Regular cardiac myocyte (primary cell): ENCODE data around the gene DDX23. TPM values are rescaled to one million over a fixed set of nuclear protein-coding genes. Genes with fewer than 3 reads are reported as not detected.

Experiments
- total RNA-seq: library from RNA; depleted of rRNA; stranded (reverse); fragments of >200 nt; gene quantifications from 2 replicates; pipeline ENCODE4 v1.2.3, GENCODE V29; 2014

The DDX23 gene
- 76.7 and 104 TPM in 2 replicates for total RNA-seq

DNA sequence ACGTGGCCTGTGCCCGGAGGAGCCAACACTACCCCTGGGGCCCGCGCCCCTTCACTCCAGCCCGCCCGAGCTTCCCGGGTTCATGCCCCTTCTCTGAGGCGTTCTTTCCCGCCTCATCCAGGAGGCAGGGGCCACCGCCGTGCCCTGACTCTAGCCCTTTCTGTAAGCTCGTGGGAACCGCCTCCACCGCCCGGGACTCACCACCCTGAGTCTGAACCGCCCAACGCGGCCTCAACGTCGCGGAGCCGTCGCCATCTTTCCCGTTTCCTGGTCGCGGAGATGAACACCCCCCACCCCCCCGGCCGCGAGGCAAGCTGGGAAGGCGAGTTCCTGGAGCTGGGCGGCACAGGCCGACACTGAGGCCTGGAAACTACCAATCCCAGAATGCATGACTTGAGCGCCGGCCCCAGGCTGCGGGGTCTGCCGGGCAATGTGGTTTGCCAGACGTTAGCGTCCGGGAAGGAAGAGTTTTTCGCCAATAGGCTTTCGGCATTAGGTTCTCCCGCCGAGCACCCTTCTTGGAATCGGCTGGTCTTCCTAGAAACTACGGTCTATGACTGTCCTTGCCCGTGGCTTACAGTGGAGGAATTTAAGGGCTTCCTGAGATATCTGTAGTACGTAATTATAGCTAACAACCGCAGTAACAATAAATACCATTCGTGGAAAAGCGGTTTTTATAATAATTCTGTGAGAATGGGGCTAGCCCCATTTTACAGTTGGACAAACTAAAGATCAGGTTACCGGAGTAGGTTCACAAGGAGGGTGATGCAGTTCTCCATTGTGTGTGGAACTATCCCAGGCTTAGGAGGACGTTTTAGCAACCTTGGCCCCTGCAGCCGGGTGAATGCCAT lies at the start of gene DDX23:
DDX23 (minus strand) TSS at position 281 of the 851 bp plus-strand sequence. CDS start 6,381 bp downstream, outside the sequence.

DNA sequence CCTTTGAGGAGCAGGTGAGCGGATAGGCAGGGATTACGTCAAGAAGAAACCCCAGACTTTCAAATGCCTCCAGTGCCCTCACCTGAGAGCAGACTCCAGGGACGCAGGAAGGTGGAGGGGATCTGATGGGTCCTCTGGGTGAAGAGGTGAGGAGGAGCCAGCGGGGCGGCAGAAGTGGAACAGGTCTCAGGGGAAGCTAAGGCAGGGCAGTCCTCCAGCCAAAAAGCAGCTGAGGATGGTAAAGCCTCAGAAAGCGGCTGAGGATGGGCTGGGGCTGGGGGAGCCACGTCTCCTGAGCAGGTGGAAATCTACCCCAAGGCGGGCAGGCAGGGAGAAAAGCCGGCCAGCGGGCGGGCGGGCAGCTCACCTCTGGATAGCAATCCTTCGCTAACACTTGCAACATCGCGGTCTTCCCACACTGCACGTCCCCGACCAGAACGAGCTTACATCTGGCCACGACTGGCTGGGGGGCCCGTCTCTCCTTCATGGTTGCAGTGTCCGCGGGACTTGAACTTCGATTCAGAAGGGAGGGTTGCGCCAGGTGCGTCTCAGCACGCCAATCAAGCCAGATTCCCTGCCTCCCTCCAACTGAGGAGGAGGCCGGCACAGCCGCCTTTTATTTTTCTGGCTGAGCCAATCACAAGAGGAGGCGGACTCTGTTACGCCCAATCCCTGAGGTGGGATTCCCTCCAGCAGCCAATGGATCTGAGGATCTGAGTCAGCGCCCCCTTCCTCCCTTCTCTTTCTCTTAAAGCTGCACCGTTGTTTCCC lies 13.5 kb upstream of the DDX23 start, which contains the start of gene RND1:
RND1 (minus strand) TSS at position 590 of the 771 bp plus-strand sequence; CDS start at position 487, 103 bp downstream.

DNA sequence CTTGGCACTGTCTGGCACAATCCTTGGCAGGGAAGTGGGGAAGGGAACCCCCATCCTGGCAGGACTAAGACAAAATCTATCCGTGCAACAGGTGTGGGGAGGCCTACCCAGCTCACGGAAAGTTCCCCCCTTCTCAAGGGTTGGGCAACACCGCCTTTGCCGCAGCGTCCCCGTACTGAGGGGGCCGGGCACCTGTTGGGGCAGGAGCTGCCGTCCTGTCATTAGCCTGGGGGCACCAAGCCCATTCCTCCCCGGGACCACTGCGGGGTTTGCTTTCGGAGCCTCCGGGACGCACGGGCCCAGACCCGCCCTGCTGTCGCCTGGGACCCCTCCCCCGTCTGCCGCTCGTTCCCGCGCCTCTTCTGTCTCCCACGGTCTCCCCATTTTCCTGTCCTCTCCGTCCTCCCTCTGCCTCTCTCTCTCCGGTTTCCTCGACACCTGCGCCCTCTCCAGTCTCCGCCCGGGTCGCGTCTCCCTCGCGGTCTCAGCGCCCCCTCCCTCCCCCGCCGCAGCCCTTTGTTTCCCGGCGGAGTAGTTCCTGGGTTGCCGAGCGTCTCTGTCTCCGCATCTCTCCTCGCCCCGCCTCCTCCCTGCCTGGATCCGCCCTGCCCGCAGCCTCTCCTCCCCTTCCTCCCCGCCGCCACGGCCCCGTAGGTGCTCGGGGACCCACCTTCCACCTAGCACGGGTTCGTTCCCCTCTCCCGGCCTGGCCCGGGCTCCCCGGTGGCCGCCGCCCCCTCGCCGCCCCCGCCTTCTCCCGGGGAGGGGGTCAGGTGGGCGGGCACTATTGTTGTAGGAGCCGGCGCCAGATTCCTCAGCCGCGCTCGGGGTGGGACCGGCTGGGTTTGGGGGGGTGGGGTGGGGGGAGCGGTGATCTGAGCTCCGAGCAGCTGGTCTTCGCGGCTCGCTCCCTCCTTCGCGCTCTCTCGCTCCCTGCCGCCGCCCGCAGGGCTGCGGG lies 33.8 kb downstream of the DDX23 start, which contains the start of gene CACNB3:
CACNB3 (plus strand) TSS at position 624 of the 958 bp plus-strand sequence. CDS start 434 bp downstream, outside the sequence.

DNA sequence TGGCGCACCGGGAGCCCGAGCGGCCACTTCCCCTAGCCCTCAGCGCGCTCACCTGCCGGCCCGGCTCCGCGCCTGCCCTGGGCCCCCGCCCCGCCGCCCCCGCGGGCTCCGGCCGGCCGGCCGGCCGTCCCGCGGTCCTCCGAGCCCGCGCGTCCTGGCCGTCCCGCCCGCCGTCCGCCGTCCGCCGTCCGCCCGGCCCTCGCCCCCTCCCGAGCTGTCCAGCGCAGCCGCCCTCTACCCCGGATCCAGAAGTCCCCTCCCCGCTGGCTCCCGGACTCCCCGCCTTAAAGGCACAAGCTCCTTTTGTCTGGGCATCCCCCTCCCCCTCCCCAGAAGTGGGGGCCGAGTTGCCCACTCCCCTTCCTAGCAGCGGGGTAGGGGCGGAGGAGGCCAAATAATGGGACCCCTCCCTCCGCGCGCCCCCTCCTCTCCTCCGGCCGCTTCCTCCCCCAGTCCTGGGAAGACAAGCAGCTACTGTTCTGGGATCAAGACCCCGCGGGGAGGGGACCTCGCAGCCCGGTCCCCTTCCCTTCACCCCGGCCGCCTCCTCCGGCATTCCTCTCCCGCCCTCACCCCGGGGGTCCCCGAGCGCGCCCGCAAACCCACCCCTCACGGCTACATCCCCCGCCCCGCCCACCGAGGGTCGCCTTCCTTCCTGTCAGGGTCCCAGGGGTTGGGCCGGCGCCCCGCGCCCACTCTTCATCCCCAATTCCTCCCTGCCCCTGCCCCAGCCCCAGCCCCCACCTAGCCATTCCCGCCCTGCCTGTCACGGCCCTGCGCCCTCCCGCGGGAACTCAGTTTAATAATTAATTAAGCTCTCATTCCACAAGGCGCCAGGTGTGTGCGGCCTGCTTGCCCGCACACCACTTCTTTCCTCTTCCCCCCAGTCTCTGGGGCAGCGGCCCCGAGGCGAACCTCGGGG lies 62.8 kb downstream of the DDX23 start, which contains the start of gene ADCY6:
ADCY6 (minus strand) TSS at position 236 of the 922 bp plus-strand sequence. CDS start 5,655 bp downstream, outside the sequence.

Other genes starting within 250 kb of the DDX23 start
- gene KANSL2, start 169.9 kb downstream of the DDX23 start, total RNA-seq, result 60.9 and 63.8 TPM in 2 replicates
- gene CCNT1, start 135.5 kb downstream of the DDX23 start, total RNA-seq, result 27.3 and 31.4 TPM in 2 replicates
- 48.9 and 76.4 TPM in 2 replicates for gene ADCY6, start 63.1 kb downstream of the DDX23 start, total RNA-seq
- gene CACNB3, start 33.7 kb downstream of the DDX23 start, total RNA-seq, result 10.1 and 10.7 TPM in 2 replicates
- gene RND1, start 13.7 kb upstream of the DDX23 start, total RNA-seq, result 0.19 and 0.28 TPM in 2 replicates
- 26.8 and 38.9 TPM in 2 replicates for gene FKBP11, start 73.3 kb upstream of the DDX23 start, total RNA-seq
- 28.2 and 48.5 TPM in 2 replicates for gene ARF3, start 105.3 kb upstream of the DDX23 start, total RNA-seq
- gene WNT10B, start 119.6 kb upstream of the DDX23 start, total RNA-seq, result under 0.01 TPM in 2 replicates
- not detected in 2 replicates for gene WNT1, start 126.2 kb upstream of the DDX23 start, total RNA-seq
- gene DDN, start 147.2 kb upstream of the DDX23 start, total RNA-seq, result 0.28 and 0.38 TPM in 2 replicates
- 63.5 and 69.3 TPM in 2 replicates for gene PRKAG1, start 166.6 kb upstream of the DDX23 start, total RNA-seq
- gene KMT2D, start 208.6 kb upstream of the DDX23 start, total RNA-seq, result 19.7 and 25.9 TPM in 2 replicates
- gene RHEBL1, start 217.8 kb upstream of the DDX23 start, total RNA-seq, result 0.56 and 1.2 TPM in 2 replicates
- 0.19 TPM in 1 of 2 replicates, not detected in the other for gene DHH, start 242.6 kb upstream of the DDX23 start, total RNA-seq